WTC11 (cell line): ENCODE data around the gene AJM1. TPM values are rescaled to one million over a fixed set of nuclear protein-coding genes. Genes with fewer than 3 reads are reported as not detected.

Source experiments
- ATAC-seq: fragments of 200-7000 bp; cut with Tn5 transposase; 2 replicates; pipeline ENCODE4 v1.10.0; 2021; ENCODE audit warnings: mild to moderate bottlenecking, moderate library complexity
- CTCF ChIA-PET: fragments of 300-600 bp; sonication (Branson Sonifier 250); formaldehyde crosslinking; loops from one replicate; lab custom pipeline; 2021; ENCODE audit warnings: antibody characterized with exemption; lab: Charles Lee
- POLR2A ChIA-PET: fragments of 350-600 bp; sonication (Branson Sonifier 250); formaldehyde crosslinking; loops from one replicate; lab custom pipeline; 2021; ENCODE audit warnings: antibody characterized with exemption; lab: Charles Lee
- DNase-seq: peaks from one replicate; pipeline ENCODE4 v3.0.0; 2021; ENCODE audit warnings: low spot score
- H3K27ac Mint-ChIP-seq: 2 replicates; pipeline ENCODE4 v1.8.0; 2021; ENCODE audit warnings: mixed read lengths
- H3K27me3 Mint-ChIP-seq: 2 replicates; pipeline ENCODE4 v1.8.0; 2021; ENCODE audit warnings: low read depth, mild to moderate bottlenecking, moderate library complexity, mixed read lengths
- H3K36me3 Mint-ChIP-seq: 2 replicates; pipeline ENCODE4 v1.8.0; 2021; ENCODE audit warnings: mixed read lengths
- H3K4me1 Mint-ChIP-seq: 2 replicates; pipeline ENCODE4 v1.8.0; 2022; ENCODE audit warnings: mixed read lengths
- H3K4me3 Mint-ChIP-seq: 2 replicates; pipeline ENCODE4 v1.8.0; 2021; ENCODE audit warnings: mild to moderate bottlenecking, moderate library complexity, mixed read lengths
- H3K9me3 Mint-ChIP-seq: 2 replicates; pipeline ENCODE4 v1.8.0; 2021; ENCODE audit warnings: mixed read lengths
- CBFB ChIP-seq: sonication (generic); formaldehyde crosslinking; IDR thresholded peaks from 2 replicates; pipeline ENCODE4 v1.8.1; 2022; ENCODE audit warnings: mild to moderate bottlenecking, low read depth, missing genetic modification reagents
- CREM ChIP-seq: sonication (generic); formaldehyde crosslinking; IDR thresholded peaks from 2 replicates; pipeline ENCODE4 v1.8.1; 2022; ENCODE audit warnings: mild to moderate bottlenecking, missing genetic modification reagents, moderate library complexity
- FOXP4 ChIP-seq: sonication (generic); formaldehyde crosslinking; IDR thresholded peaks from 2 replicates; pipeline ENCODE4 v1.8.0; 2022; ENCODE audit warnings: mild to moderate bottlenecking, missing genetic modification reagents
- GRHL2 ChIP-seq: fragments of 250-450 bp; sonication (Bioruptor Pico); IDR thresholded peaks from 2 replicates; pipeline ENCODE4 v1.8.0; 2022; ENCODE audit warnings: mild to moderate bottlenecking, moderate library complexity; ENCODE audit not compliant: insufficient replicate concordance, severe bottlenecking
- MYBL2 ChIP-seq: sonication (generic); formaldehyde crosslinking; IDR thresholded peaks from 2 replicates; pipeline ENCODE4 v1.8.1; 2023; ENCODE audit warnings: mild to moderate bottlenecking, moderate library complexity, missing genetic modification reagents
- NFE2L1 ChIP-seq: sonication (generic); formaldehyde crosslinking; IDR thresholded peaks from 2 replicates; pipeline ENCODE4 v1.8.1; 2023; ENCODE audit warnings: missing genetic modification reagents
- NFYB ChIP-seq: sonication (generic); formaldehyde crosslinking; conservative IDR thresholded peaks from 2 replicates; pipeline ENCODE4 v1.8.0; 2022; ENCODE audit warnings: low read depth, missing genetic modification reagents
- NR1H2 ChIP-seq: sonication (generic); formaldehyde crosslinking; IDR thresholded peaks from 2 replicates; pipeline ENCODE4 v1.9.0; 2021; ENCODE audit warnings: mild to moderate bottlenecking, moderate library complexity, missing genetic modification reagents
- NR2C2 ChIP-seq: sonication (generic); formaldehyde crosslinking; IDR thresholded peaks from 2 replicates; pipeline ENCODE4 v1.8.0; 2022; ENCODE audit warnings: mild to moderate bottlenecking, missing genetic modification reagents
- PRRX2 ChIP-seq: fragments of 250-450 bp; sonication (Bioruptor Pico); IDR thresholded peaks from 2 replicates; pipeline ENCODE4 v1.8.0; 2021; ENCODE audit warnings: mild to moderate bottlenecking
- TP53 ChIP-seq: sonication (generic); formaldehyde crosslinking; IDR thresholded peaks from 2 replicates; pipeline ENCODE4 v1.8.1; 2023; ENCODE audit warnings: mild to moderate bottlenecking, missing genetic modification reagents
- ZBTB21 ChIP-seq: sonication (generic); formaldehyde crosslinking; IDR thresholded peaks from 2 replicates; pipeline ENCODE4 v1.8.1; 2023; ENCODE audit warnings: mild to moderate bottlenecking, missing genetic modification reagents, borderline replicate concordance
- ZNF121 ChIP-seq: sonication (generic); formaldehyde crosslinking; IDR thresholded peaks from 2 replicates; pipeline ENCODE4 v1.8.0; 2023; ENCODE audit warnings: missing genetic modification reagents
- ZNF138 ChIP-seq: sonication (generic); formaldehyde crosslinking; conservative IDR thresholded peaks from 2 replicates; pipeline ENCODE4 v1.8.1; 2022; ENCODE audit warnings: mild to moderate bottlenecking, moderate library complexity, missing genetic modification reagents
- ZNF317 ChIP-seq: sonication (generic); formaldehyde crosslinking; IDR thresholded peaks from 2 replicates; pipeline ENCODE4 v1.8.1; 2023; ENCODE audit warnings: low read depth, mild to moderate bottlenecking, moderate library complexity, missing genetic modification reagents, borderline replicate concordance
- total RNA-seq: library from RNA; stranded (reverse); gene quantifications from 3 replicates; pipeline ENCODE4 v1.2.3, GENCODE V29; 2021
- TF ChIP-seq, protein P1 (sequence below): sonication (generic); formaldehyde crosslinking; IDR thresholded peaks from 2 replicates; pipeline ENCODE4 v1.8.1; 2023; ENCODE audit warnings: mild to moderate bottlenecking, moderate library complexity, missing genetic modification reagents
- TF ChIP-seq, protein P2 (sequence below): sonication (generic); formaldehyde crosslinking; IDR thresholded peaks from 2 replicates; pipeline ENCODE4 v1.8.0; 2022; ENCODE audit warnings: missing genetic modification reagents
- TF ChIP-seq, protein P3 (sequence below): sonication (generic); formaldehyde crosslinking; IDR thresholded peaks from 2 replicates; pipeline ENCODE4 v1.8.1; 2023; ENCODE audit warnings: mild to moderate bottlenecking, missing genetic modification reagents

The AJM1 gene
- total RNA-seq, 1 experiment from 2014 or later, result 1.6 TPM

- H3K27ac Mint-ChIP-seq, result no peak overlapping the region
- no peak overlapping the region for H3K4me3 Mint-ChIP-seq
- no peaks in the 10 kb centered on the region for H3K4me1 Mint-ChIP-seq
- CTCF ChIA-PET, result no interaction called here
- POLR2A ChIA-PET, result no interaction called here
- no peaks in the 10 kb centered on the region for H3K9me3 Mint-ChIP-seq
- no peak for ATAC-seq
- TF ChIP-seq, protein P1, sequence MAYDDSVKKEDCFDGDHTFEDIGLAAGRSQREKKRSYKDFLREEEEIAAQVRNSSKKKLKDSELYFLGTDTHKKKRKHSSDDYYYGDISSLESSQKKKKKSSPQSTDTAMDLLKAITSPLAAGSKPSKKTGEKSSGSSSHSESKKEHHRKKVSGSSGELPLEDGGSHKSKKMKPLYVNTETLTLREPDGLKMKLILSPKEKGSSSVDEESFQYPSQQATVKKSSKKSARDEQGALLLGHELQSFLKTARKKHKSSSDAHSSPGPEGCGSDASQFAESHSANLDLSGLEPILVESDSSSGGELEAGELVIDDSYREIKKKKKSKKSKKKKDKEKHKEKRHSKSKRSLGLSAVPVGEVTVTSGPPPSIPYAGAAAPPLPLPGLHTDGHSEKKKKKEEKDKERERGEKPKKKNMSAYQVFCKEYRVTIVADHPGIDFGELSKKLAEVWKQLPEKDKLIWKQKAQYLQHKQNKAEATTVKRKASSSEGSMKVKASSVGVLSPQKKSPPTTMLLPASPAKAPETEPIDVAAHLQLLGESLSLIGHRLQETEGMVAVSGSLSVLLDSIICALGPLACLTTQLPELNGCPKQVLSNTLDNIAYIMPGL (CRISPR knock-in tag), result no peak
- no peak for TF ChIP-seq NFYB (CRISPR knock-in tag)
- no peak for TF ChIP-seq NR2C2
- no peak for TF ChIP-seq TP53
- TF ChIP-seq, protein P2, sequence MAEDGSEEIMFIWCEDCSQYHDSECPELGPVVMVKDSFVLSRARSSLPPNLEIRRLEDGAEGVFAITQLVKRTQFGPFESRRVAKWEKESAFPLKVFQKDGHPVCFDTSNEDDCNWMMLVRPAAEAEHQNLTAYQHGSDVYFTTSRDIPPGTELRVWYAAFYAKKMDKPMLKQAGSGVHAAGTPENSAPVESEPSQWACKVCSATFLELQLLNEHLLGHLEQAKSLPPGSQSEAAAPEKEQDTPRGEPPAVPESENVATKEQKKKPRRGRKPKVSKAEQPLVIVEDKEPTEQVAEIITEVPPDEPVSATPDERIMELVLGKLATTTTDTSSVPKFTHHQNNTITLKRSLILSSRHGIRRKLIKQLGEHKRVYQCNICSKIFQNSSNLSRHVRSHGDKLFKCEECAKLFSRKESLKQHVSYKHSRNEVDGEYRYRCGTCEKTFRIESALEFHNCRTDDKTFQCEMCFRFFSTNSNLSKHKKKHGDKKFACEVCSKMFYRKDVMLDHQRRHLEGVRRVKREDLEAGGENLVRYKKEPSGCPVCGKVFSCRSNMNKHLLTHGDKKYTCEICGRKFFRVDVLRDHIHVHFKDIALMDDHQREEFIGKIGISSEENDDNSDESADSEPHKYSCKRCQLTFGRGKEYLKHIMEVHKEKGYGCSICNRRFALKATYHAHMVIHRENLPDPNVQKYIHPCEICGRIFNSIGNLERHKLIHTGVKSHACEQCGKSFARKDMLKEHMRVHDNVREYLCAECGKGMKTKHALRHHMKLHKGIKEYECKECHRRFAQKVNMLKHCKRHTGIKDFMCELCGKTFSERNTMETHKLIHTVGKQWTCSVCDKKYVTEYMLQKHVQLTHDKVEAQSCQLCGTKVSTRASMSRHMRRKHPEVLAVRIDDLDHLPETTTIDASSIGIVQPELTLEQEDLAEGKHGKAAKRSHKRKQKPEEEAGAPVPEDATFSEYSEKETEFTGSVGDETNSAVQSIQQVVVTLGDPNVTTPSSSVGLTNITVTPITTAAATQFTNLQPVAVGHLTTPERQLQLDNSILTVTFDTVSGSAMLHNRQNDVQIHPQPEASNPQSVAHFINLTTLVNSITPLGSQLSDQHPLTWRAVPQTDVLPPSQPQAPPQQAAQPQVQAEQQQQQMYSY (CRISPR knock-in tag), result no peak
- TF ChIP-seq, protein P3, sequence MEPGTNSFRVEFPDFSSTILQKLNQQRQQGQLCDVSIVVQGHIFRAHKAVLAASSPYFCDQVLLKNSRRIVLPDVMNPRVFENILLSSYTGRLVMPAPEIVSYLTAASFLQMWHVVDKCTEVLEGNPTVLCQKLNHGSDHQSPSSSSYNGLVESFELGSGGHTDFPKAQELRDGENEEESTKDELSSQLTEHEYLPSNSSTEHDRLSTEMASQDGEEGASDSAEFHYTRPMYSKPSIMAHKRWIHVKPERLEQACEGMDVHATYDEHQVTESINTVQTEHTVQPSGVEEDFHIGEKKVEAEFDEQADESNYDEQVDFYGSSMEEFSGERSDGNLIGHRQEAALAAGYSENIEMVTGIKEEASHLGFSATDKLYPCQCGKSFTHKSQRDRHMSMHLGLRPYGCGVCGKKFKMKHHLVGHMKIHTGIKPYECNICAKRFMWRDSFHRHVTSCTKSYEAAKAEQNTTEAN (CRISPR knock-in tag), result no peak
- no peak for TF ChIP-seq ZNF121 (CRISPR knock-in tag)
- TF ChIP-seq CREM (CRISPR knock-in tag), result no peak
- no peak for TF ChIP-seq ZBTB21 (CRISPR knock-in tag)
- TF ChIP-seq ZNF317 (CRISPR knock-in tag), result no peak
- TF ChIP-seq NFE2L1, result no peak
- no peak for TF ChIP-seq FOXP4 (CRISPR knock-in tag)
- no peak for TF ChIP-seq GRHL2
- TF ChIP-seq MYBL2 (CRISPR knock-in tag), result no peak
- no peak for TF ChIP-seq ZNF138
- no peak for TF ChIP-seq CBFB (CRISPR knock-in tag)
- no peak for TF ChIP-seq PRRX2 (CRISPR knock-in tag)
- no peak for TF ChIP-seq NR1H2 (CRISPR knock-in tag)
- DNase-seq, result no peak
- peaks cover 30% of the 10 kb centered on the region for H3K36me3 Mint-ChIP-seq
- no peaks in the 10 kb centered on the region for H3K27me3 Mint-ChIP-seq
These were observed 12.0 kb upstream of the AJM1 start for GRCh38 chr9:136829981-136830885.
